OCI-LY3 (cell line): ENCODE data around the gene ELMO1.

Source experiments
- H2AFZ ChIP-seq: fragments of 200-600, 300-600 bp; shearing (Covaris generic); 2 replicates; pipeline ENCODE4 v1.6.0; 2014; ENCODE audit warnings: antibody characterized with exemption, low read depth, low read length
- H3K27ac ChIP-seq: fragments of 200-600, 300-600 bp; sonication (generic); 2 replicates; pipeline ENCODE4 v1.5.1; 2014; ENCODE audit warnings: mild to moderate bottlenecking, low read length, moderate library complexity, mixed read lengths
- H3K27me3 ChIP-seq: fragments of 200-600, 300-600 bp; sonication (generic); 2 replicates; pipeline ENCODE4 v1.6.1; 2014; ENCODE audit warnings: low read depth, low read length, mixed read lengths
- H3K36me3 ChIP-seq: fragments of 200-600, 300-600 bp; sonication (generic); replicated peaks from 2 replicates; pipeline ENCODE3; 2014; ENCODE audit warnings: low read depth, low read length, mixed read lengths
- H3K4me1 ChIP-seq: fragments of 300-600, 200-600 bp; sonication (generic); 2 replicates; pipeline ENCODE4 v1.6.1; 2014; ENCODE audit warnings: low read length, mixed read lengths
- H3K4me2 ChIP-seq: fragments of 200-600, 300-600 bp; sonication (generic); 2 replicates; pipeline ENCODE4 v1.6.1; 2014; ENCODE audit warnings: low read length, mixed read lengths
- H3K4me3 ChIP-seq: fragments of 300-600, 200-600 bp; sonication (generic); 2 replicates; pipeline ENCODE4 v1.5.1; 2014; ENCODE audit warnings: antibody characterized with exemption, mild to moderate bottlenecking, low read length, moderate library complexity
- H3K79me2 ChIP-seq: fragments of 300-600, 200-600 bp; shearing (Covaris generic); 2 replicates; pipeline ENCODE4 v1.6.1; 2014; ENCODE audit warnings: mild to moderate bottlenecking, low read length, mixed read lengths
- H3K9ac ChIP-seq: fragments of 300-600, 200-600 bp; shearing (Covaris generic); 2 replicates; pipeline ENCODE4 v1.6.0; 2014; ENCODE audit warnings: mild to moderate bottlenecking, low read length, moderate library complexity
- H3K9me3 ChIP-seq: fragments of 200-600, 300-600 bp; shearing (Covaris generic); 2 replicates; pipeline ENCODE4 v1.6.1; 2014; ENCODE audit warnings: low read length, mixed read lengths; ENCODE audit not compliant: insufficient read depth
- H4K20me1 ChIP-seq: fragments of 200-600, 300-600 bp; sonication (generic); 2 replicates; pipeline ENCODE4 v1.6.1; 2016; ENCODE audit warnings: low read length, mixed read lengths; ENCODE audit not compliant: insufficient read depth
- CTCF ChIP-seq: fragments of 200-600, 300-600 bp; sonication (generic); IDR thresholded peaks from 2 replicates; pipeline ENCODE4 v1.5.1; 2014; ENCODE audit warnings: antibody characterized with exemption, low read length, low read depth
- EZH2phosphoT487 ChIP-seq: fragments of 200-600 bp; shearing (Covaris generic); IDR thresholded peaks from 2 replicates; pipeline ENCODE4 v1.6.1; 2018; ENCODE audit warnings: antibody characterized with exemption, mixed run types, low read depth

Gene ELMO1

GRCh38 chr7:37076668-37077067 lies 372.0 kb downstream of the ELMO1 start:
- Histone ChIP-seq H3K4me3 (no peak overlapping the region), H3K27me3 (no peaks in the 10 kb centered on the region), H3K9ac (no peak overlapping the region), H3K36me3 (peaks cover 29% of the 10 kb centered on the region), H3K9me3 (no peaks in the 10 kb centered on the region), H3K4me1 (peaks cover 5% of the 10 kb centered on the region), H2AFZ (no peak overlapping the region), H4K20me1 (peaks cover 27% of the 10 kb centered on the region), H3K79me2 (peaks cover 8% of the 10 kb centered on the region), H3K4me2 (no peak overlapping the region), H3K27ac (no peak overlapping the region)
- no peak for TF ChIP-seq CTCF
- TF ChIP-seq EZH2phosphoT487 = no peak

- Histone ChIP-seq H3K36me3 (peaks cover 37% of the 10 kb centered on the region), H3K4me3 (no peak overlapping the region), H3K27me3 (no peaks in the 10 kb centered on the region), H3K9me3 (no peaks in the 10 kb centered on the region), H2AFZ (no peak overlapping the region), H3K4me2 (no peak overlapping the region), H3K9ac (no peak overlapping the region), H4K20me1 (peaks cover 13% of the 10 kb centered on the region), H3K4me1 (no peaks in the 10 kb centered on the region), H3K27ac (no peak overlapping the region), H3K79me2 (0 out of 2 replicates have a peak, but pooled peaks cover 3% of the 10 kb centered on the region)
- TF ChIP-seq CTCF = no peak
- no peak for TF ChIP-seq EZH2phosphoT487
These were observed 374.3 kb downstream of the ELMO1 start for GRCh38 chr7:37074370-37074769.

GRCh38 chr7:37071124-37071523 lies 377.5 kb downstream of the ELMO1 start:
- Histone ChIP-seq H3K27ac (no peak overlapping the region), H3K79me2 (peaks cover 9% of the 10 kb centered on the region), H3K27me3 (no peaks in the 10 kb centered on the region), H3K4me3 (no peak overlapping the region), H3K36me3 (peaks cover 25% of the 10 kb centered on the region), H3K9ac (no peak overlapping the region), H3K4me2 (no peak overlapping the region), H4K20me1 (peaks cover 22% of the 10 kb centered on the region), H3K4me1 (peaks cover 7% of the 10 kb centered on the region), H3K9me3 (no peaks in the 10 kb centered on the region), H2AFZ (no peak overlapping the region)
- no peak for TF ChIP-seq EZH2phosphoT487
- no peak for TF ChIP-seq CTCF

- Histone ChIP-seq H3K36me3 (peaks cover 23% of the 10 kb centered on the region), H3K4me1 (peaks cover 14% of the 10 kb centered on the region), H3K79me2 (peaks cover 12% of the 10 kb centered on the region), H3K4me2 (no peak overlapping the region), H3K9me3 (no peaks in the 10 kb centered on the region), H3K27me3 (no peaks in the 10 kb centered on the region), H4K20me1 (peaks cover 22% of the 10 kb centered on the region), H3K27ac (no peak overlapping the region), H3K9ac (no peak overlapping the region), H2AFZ (no peak overlapping the region), H3K4me3 (no peak overlapping the region)
- TF ChIP-seq CTCF (no peak), EZH2phosphoT487 (no peak)
These were observed 378.2 kb downstream of the ELMO1 start for GRCh38 chr7:37070471-37070870.
